ENCODE measurements around the gene FCGR3A.

The FCGR3A gene

GRCh38 chr1:161499099-161500039 is 50.2 kb downstream of the FCGR3A start:
- no peak for DNase-seq

- no peak for DNase-seq
These were observed 51.0 kb downstream of the FCGR3A start for GRCh38 chr1:161498646-161499045.

GRCh38 chr1:161497961-161498360 is 51.7 kb downstream of the FCGR3A start:
- no peak for DNase-seq

DNA sequence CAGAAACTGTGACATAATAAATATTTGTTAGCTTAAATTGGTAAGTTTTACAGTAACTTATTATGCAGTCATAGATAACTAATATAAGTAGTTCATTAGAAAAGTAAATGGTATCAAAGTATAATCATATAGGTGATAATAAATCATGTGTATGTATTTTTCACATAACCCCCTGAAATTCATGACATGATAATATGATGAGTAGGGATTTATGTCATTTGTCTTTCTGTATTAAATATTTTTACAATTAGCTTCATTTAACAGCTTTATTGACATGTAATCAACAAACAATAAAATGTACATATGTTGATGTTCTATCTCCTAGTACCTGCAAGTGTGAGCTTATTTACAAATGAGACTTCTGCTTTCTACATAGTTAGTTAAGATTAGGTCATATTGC is 54.1 kb downstream of the FCGR3A start:
- no peak for DNase-seq

DNA sequence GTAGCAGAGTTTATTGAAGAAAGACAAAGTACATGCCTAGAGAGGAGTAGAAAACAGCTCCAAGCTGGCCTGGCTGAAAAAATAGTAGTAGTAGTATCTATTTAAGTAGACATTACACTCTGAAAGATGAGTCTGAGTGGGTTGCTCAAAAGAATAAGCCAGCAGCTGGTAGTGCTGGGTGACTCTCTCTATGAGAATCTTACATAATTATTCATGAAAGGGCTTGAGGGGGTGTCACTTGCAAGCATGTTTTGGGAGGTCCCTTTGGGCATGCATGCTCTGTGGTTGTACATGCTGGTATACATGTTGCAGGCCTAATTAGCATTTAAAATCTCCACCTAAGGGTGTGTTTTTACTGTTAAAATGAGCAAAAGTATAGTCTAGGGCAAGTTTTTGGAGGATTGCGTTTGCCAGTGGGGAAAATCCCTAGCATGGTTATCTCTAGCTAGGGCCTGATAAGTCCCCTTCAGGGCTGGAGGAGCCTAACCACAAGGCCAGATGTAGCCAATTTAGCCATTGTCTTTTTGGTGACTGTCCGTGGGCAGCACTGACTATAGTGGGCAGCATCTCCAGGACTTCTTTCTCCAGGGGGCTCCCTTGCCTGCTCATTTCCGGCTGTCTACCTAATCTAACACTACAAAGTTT is 55.4 kb downstream of the FCGR3A start:
- DNase-seq, result no peak

DNA sequence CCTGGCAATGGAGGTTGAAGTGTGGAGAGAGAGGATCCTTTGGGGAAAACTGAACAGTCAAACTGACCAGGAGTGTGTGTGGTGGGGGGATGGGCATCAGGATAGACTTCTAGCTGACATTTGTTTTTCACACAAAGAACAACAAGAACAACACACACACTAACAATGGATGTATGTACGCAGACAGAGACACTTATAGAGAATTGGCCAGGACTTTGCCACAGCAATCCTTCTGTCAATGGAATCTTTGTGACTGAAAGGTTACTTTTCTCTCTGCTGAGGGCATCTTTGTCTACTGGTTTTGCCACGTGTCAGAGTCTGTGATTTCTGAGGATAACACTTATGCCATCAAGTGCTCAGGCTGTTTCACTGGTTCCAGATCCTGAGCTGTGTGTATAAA is 56.8 kb downstream of the FCGR3A start:
- no peak for DNase-seq

Measured in activated CD4-positive, alpha-beta T cell treated with anti-CD3 and anti-CD28 coated beads for 1 hour (primary cell).